SH-SY5Y (cell line): ENCODE results near the gene RARRES2.

ENCODE experiments used
- GATA2 ChIP-seq: IDR thresholded peaks from 2 replicates; pipeline ENCODE4 v1.6.1; 2011; ENCODE audit warnings: mild to moderate bottlenecking, low read depth, low read length
- GATA3 ChIP-seq: IDR thresholded peaks from 2 replicates; pipeline ENCODE4 v1.6.1; 2011; ENCODE audit warnings: low read depth, mild to moderate bottlenecking, low read length, moderate library complexity

- TF ChIP-seq GATA3: no peak
- no peak for TF ChIP-seq GATA2
These were observed 17.0 kb downstream of the RARRES2 start for GRCh38 chr7:150324373-150324961.
